GM12878 (cell line): ENCODE results near the gene PRSS1.

Source experiments
- ATF3 ChIP-seq: IDR thresholded peaks from 2 replicates; pipeline ENCODE4 v1.6.1; 2011; ENCODE audit warnings: low read depth, mild to moderate bottlenecking, low read length, moderate library complexity, borderline replicate concordance; ENCODE audit errors: extremely low read depth
- CBX3 ChIP-seq: fragments of 200-600 bp; sonication (generic); IDR thresholded peaks from 2 replicates; pipeline ENCODE4 v1.6.1; 2016; ENCODE audit warnings: low read depth, borderline replicate concordance
- CTCF ChIP-seq, 3 experiments: IDR thresholded peaks in 2 of 3; conservative IDR thresholded peaks in 1 of 3; 2 replicates each; pipeline ENCODE4 v1.5.1; 2011; ENCODE audit warnings: low read depth in 3 of 3, low read length in 3 of 3, mild to moderate bottlenecking in 3 of 3, control low read depth in 2 of 3, moderate library complexity in 2 of 3, inconsistent platforms in 1 of 3, mixed read lengths in 1 of 3; ENCODE audit not compliant: control insufficient read depth in 2 of 3, insufficient read depth in 1 of 3; ENCODE audit errors: extremely low read depth in 1 of 3
- POLR2A ChIP-seq: IDR thresholded peaks from 2 replicates; pipeline ENCODE4 v1.6.1; 2011; ENCODE audit warnings: low read depth, mild to moderate bottlenecking, low read length
- ZBTB11 ChIP-seq: fragments of 450-650 bp; formaldehyde crosslinking; IDR thresholded peaks from 2 replicates; pipeline ENCODE4 v1.5.0; 2022; ENCODE audit warnings: mild to moderate bottlenecking, missing genetic modification characterization
- ZBTB33 ChIP-seq: fragments of 450-650 bp; IDR thresholded peaks from 2 replicates; pipeline ENCODE4 v1.6.1; 2017; ENCODE audit warnings: mild to moderate bottlenecking

GRCh38 chr7:142785841-142786250, 36.6 kb downstream of the PRSS1 start:
- TF ChIP-seq ATF3 (no peak), ZBTB11 (CRISPR knock-in tag) (no peak), POLR2A (peak; percentile 47; the same call in 1 of the 2 replicates), CTCF (IDR thresholded peaks at IDR 0.05 in 2 of 3, conservative IDR thresholded peaks at IDR 0.05 in 1 of 3; ENCODE audit: control insufficient read depth in 2 of 3, extremely low read depth in 1 of 3, insufficient read depth in 1 of 3, low read depth in 3 of 3, low read length in 3 of 3) (no peak), ZBTB33 (no peak), CBX3 (no peak)
